ENCODE data around the gene IQCB1. TPM values are rescaled to one million over a fixed set of nuclear protein-coding genes. Genes with fewer than 3 reads are reported as not detected.

The IQCB1 gene
- total RNA-seq, 1 experiment from 2014 or later, result 49.5 TPM

- intact Hi-C loops (cut with micrococcal nuclease; ENCODE audit: unreplicated experiment), result no loop called here
These were observed 37.9 kb downstream of the IQCB1 start for GRCh38 chr3:121796970-121797369.

GRCh38 chr3:121794264-121794983 lies 40.4 kb downstream of the IQCB1 start:
- H3K27me3 ChIP-seq (replicated peaks; ENCODE audit: insufficient read depth, low read depth, low read length, poor library complexity), result no peaks in the 10 kb centered on the region
- no peaks in the 10 kb centered on the region for H3K4me1 ChIP-seq (ENCODE audit: insufficient read depth, low read length, poor library complexity, severe bottlenecking)
- H3K9me3 ChIP-seq (ENCODE audit: low read depth, low read length, poor library complexity, severe bottlenecking), result no peaks in the 10 kb centered on the region
- POLR2A ChIA-PET (ENCODE audit: low non-redundant PET), result no interaction called here
- intact Hi-C loops (cut with micrococcal nuclease; ENCODE audit: unreplicated experiment), result no loop called here
- DNase-seq (ENCODE audit: low spot score), result no peak
- H3K27ac ChIP-seq (ENCODE audit: low read depth, low read length, poor library complexity, severe bottlenecking), result no peak overlapping the region
- no TSS peak for BruUV-seq (replicated peaks)
- CTCF ChIA-PET, result no interaction called here
- H3K4me3 ChIP-seq (ENCODE audit: low read depth, low read length, poor library complexity, severe bottlenecking), result no peak overlapping the region
- no peak for TF ChIP-seq EZH2 (IDR thresholded peaks at IDR 0.05; ENCODE audit: borderline replicate concordance, low read depth, low read length, poor library complexity, severe bottlenecking)
- TF ChIP-seq, protein P1, sequence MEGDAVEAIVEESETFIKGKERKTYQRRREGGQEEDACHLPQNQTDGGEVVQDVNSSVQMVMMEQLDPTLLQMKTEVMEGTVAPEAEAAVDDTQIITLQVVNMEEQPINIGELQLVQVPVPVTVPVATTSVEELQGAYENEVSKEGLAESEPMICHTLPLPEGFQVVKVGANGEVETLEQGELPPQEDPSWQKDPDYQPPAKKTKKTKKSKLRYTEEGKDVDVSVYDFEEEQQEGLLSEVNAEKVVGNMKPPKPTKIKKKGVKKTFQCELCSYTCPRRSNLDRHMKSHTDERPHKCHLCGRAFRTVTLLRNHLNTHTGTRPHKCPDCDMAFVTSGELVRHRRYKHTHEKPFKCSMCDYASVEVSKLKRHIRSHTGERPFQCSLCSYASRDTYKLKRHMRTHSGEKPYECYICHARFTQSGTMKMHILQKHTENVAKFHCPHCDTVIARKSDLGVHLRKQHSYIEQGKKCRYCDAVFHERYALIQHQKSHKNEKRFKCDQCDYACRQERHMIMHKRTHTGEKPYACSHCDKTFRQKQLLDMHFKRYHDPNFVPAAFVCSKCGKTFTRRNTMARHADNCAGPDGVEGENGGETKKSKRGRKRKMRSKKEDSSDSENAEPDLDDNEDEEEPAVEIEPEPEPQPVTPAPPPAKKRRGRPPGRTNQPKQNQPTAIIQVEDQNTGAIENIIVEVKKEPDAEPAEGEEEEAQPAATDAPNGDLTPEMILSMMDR (conservative IDR thresholded peaks at IDR 0.05; ENCODE audit: low read depth, low read length), result no peak
- H3K36me3 ChIP-seq (ENCODE audit: insufficient read depth, low read length, poor library complexity, severe bottlenecking), result peaks cover 25% of the 10 kb centered on the region

More at GRCh38 chr3:121796970-121797369, 37.9 kb downstream of the IQCB1 start:
- ChIA-PET CTCF (no interaction called here), POLR2A (ENCODE audit: low non-redundant PET) (no interaction called here)
- no peaks in the 10 kb centered on the region for H3K9me3 ChIP-seq (ENCODE audit: low read depth, low read length, poor library complexity, severe bottlenecking)
- no peaks in the 10 kb centered on the region for H3K27me3 ChIP-seq (replicated peaks; ENCODE audit: insufficient read depth, low read depth, low read length, poor library complexity)
- no peak overlapping the region for H3K27ac ChIP-seq (ENCODE audit: low read depth, low read length, poor library complexity, severe bottlenecking)
- DNase-seq (ENCODE audit: low spot score), result no peak
- no peaks in the 10 kb centered on the region for H3K4me1 ChIP-seq (ENCODE audit: insufficient read depth, low read length, poor library complexity, severe bottlenecking)
- TF ChIP-seq, protein P1 (conservative IDR thresholded peaks at IDR 0.05; ENCODE audit: low read depth, low read length), result no peak
- no peak for TF ChIP-seq EZH2 (IDR thresholded peaks at IDR 0.05; ENCODE audit: borderline replicate concordance, low read depth, low read length, poor library complexity, severe bottlenecking)
- no peak overlapping the region for H3K4me3 ChIP-seq (ENCODE audit: low read depth, low read length, poor library complexity, severe bottlenecking)
- peaks cover 11% of the 10 kb centered on the region for H3K36me3 ChIP-seq (ENCODE audit: insufficient read depth, low read length, poor library complexity, severe bottlenecking)
- BruUV-seq (replicated peaks), result no TSS peak

GRCh38 chr3:121793078-121793477 lies 41.8 kb downstream of the IQCB1 start:
- ChIA-PET POLR2A (ENCODE audit: low non-redundant PET) (no interaction called here), CTCF (no interaction called here)
- Histone ChIP-seq H3K4me1 (ENCODE audit: insufficient read depth, low read length, poor library complexity, severe bottlenecking) (no peaks in the 10 kb centered on the region), H3K4me3 (ENCODE audit: low read depth, low read length, poor library complexity, severe bottlenecking) (no peak overlapping the region), H3K27ac (ENCODE audit: low read depth, low read length, poor library complexity, severe bottlenecking) (no peak overlapping the region), H3K36me3 (ENCODE audit: insufficient read depth, low read length, poor library complexity, severe bottlenecking) (peaks cover 35% of the 10 kb centered on the region), H3K27me3 (replicated peaks; ENCODE audit: insufficient read depth, low read depth, low read length, poor library complexity) (no peaks in the 10 kb centered on the region), H3K9me3 (ENCODE audit: low read depth, low read length, poor library complexity, severe bottlenecking) (no peaks in the 10 kb centered on the region)
- TF ChIP-seq, protein P1 (conservative IDR thresholded peaks at IDR 0.05; ENCODE audit: low read depth, low read length), result no peak
- no peak for TF ChIP-seq EZH2 (IDR thresholded peaks at IDR 0.05; ENCODE audit: borderline replicate concordance, low read depth, low read length, poor library complexity, severe bottlenecking)
- intact Hi-C loops (cut with micrococcal nuclease; ENCODE audit: unreplicated experiment), result no loop called here
- BruUV-seq (replicated peaks), result no TSS peak
- no peak for DNase-seq (ENCODE audit: low spot score)

All from A673 (cell line).